HEK293 (cell line): ENCODE data around the gene SORCS3.

Experiments used
- AEBP2 ChIP-seq: fragments of 450-650 bp; formaldehyde crosslinking; IDR thresholded peaks from 2 replicates; pipeline ENCODE4 v1.5.1; 2016; ENCODE audit warnings: missing biosample characterization, missing genetic modification characterization, borderline replicate concordance
- CTCF ChIP-seq: fragments of 450-650 bp; formaldehyde crosslinking; IDR thresholded peaks from 2 replicates; pipeline ENCODE4 v1.5.1; 2016; ENCODE audit warnings: missing biosample characterization, missing genetic modification characterization
- ZBTB20 ChIP-seq: fragments of 450-650 bp; formaldehyde crosslinking; IDR thresholded peaks from 2 replicates; pipeline ENCODE4 v1.5.1; 2016; ENCODE audit warnings: missing biosample characterization, missing genetic modification characterization
- ZNF37A ChIP-seq: fragments of 450-650 bp; IDR thresholded peaks from 2 replicates; pipeline ENCODE4 v1.5.1; 2018; ENCODE audit warnings: missing biosample characterization, missing genetic modification characterization
- ZNF426 ChIP-seq: fragments of 450-650 bp; formaldehyde crosslinking; IDR thresholded peaks from 2 replicates; pipeline ENCODE4 v1.5.1; 2017; ENCODE audit warnings: missing biosample characterization, missing genetic modification characterization, mild to moderate bottlenecking, inconsistent platforms, moderate library complexity
- ZNF629 ChIP-seq: fragments of 450-650 bp; formaldehyde crosslinking; IDR thresholded peaks from 2 replicates; pipeline ENCODE4 v1.5.1; 2017; ENCODE audit warnings: missing biosample characterization, missing genetic modification characterization
- ZNF747 ChIP-seq: fragments of 450-650 bp; formaldehyde crosslinking; IDR thresholded peaks from 2 replicates; pipeline ENCODE4 v1.5.1; 2016; ENCODE audit warnings: missing biosample characterization, missing genetic modification characterization
- TF ChIP-seq, protein P1 (sequence below): fragments of 450-650 bp; IDR thresholded peaks from 2 replicates; pipeline ENCODE4 v1.5.1; 2018; ENCODE audit warnings: missing biosample characterization, mild to moderate bottlenecking, missing genetic modification characterization

GRCh38 chr10:104735757-104736391 is 94.8 kb downstream of the SORCS3 start:
- TF ChIP-seq ZNF426 (tag by site-specific recombination), result no peak
- no peak for TF ChIP-seq ZNF629 (tag by site-specific recombination)
- no peak for TF ChIP-seq ZNF37A (tag by site-specific recombination)
- TF ChIP-seq AEBP2, result no peak
- no peak for TF ChIP-seq CTCF (tag by site-specific recombination)
- TF ChIP-seq ZBTB20 (tag by site-specific recombination), result no peak
- no peak for TF ChIP-seq ZNF747 (tag by site-specific recombination)
- TF ChIP-seq, protein P1, sequence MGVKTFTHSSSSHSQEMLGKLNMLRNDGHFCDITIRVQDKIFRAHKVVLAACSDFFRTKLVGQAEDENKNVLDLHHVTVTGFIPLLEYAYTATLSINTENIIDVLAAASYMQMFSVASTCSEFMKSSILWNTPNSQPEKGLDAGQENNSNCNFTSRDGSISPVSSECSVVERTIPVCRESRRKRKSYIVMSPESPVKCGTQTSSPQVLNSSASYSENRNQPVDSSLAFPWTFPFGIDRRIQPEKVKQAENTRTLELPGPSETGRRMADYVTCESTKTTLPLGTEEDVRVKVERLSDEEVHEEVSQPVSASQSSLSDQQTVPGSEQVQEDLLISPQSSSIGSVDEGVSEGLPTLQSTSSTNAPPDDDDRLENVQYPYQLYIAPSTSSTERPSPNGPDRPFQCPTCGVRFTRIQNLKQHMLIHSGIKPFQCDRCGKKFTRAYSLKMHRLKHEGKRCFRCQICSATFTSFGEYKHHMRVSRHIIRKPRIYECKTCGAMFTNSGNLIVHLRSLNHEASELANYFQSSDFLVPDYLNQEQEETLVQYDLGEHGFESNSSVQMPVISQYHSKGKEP, result no peak
